HG03196 (cell line): Measurements from ENCODE around the gene ZNF19.
"Not testable (repeated sequence)": the region's sequence is repeated elsewhere in the genome, so short reads cannot be mapped to it uniquely, and the experiment has no call there.

ENCODE experiments used
- ATAC-seq: cut with Tn5 transposase; IDR thresholded peaks from one replicate; pipeline ENCODE4 v1.9.1; 2021; ENCODE audit not compliant: unreplicated experiment

The ZNF19 gene

DNA sequence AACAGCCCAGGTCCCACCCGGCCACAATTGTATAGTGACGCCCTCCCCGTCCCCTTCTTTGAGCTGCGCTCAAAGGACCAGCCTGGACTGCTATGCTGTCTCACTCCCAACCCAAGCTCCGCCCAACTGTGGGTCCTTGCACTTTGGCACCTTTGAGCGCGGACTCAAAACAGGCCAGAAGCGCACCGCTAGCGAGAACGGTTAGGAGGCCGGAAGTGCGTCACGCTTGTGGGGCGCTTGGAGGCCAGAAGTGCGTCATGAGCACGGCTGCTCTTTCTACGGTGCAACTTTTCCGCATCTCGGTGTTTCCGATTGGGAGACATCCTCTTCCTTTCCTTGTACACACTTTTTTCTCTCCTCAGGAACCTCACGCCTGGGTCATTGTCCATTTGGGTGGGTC, at the start of gene ZNF19:
ZNF19 (minus strand) TSS at position 203 of the 400 bp plus-strand sequence. CDS start 7,210 bp downstream, outside the sequence.
- no peak for ATAC-seq

GRCh38 chr16:71537643-71538042, 48.5 kb upstream of the ZNF19 start:
- ATAC-seq: no peak

GRCh38 chr16:71536752-71537499, 47.8 kb upstream of the ZNF19 start:
- no peak for ATAC-seq

DNA sequence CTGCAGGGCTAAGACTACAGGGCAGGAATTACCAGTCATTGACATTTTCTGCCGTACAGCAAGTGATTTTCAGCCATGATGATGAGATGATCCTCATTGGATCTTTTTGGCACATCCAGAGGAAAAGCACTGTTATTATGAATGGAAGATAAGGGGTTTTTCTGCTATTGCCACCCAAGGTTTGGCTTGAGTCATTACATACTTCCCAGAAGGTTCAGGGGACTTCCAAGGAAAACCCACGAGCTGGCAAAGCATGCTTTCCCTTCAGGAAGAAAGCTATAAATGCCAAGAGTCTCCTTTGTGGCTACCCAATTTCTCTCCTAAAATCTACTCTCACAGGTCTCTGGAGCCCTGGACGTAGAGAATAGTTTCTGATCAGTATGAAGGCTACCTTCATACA, 43.2 kb upstream of the ZNF19 start:
- ATAC-seq: no peak

GRCh38 chr16:71528863-71529262, 39.7 kb upstream of the ZNF19 start:
- no peak for ATAC-seq

DNA sequence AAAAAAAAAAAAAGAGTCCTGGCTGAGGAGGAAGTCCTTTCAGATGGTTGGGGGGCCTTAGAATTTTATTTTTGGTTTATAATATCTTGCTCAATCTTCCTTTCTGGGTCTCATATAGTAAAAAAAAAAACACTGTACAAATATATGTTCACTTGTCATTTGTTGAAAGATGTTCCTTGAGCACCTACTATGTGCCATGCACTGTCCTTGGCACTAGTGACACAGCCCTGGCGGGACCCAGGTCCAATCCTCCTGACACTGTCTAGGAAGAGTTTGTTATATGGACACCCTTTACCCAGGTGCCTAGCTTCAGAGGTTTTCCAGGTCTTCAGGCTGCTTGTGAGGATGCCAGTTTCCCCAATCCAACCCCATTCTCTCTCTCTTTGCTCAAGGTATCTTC, 39.1 kb upstream of the ZNF19 start:
- ATAC-seq: no peak

DNA sequence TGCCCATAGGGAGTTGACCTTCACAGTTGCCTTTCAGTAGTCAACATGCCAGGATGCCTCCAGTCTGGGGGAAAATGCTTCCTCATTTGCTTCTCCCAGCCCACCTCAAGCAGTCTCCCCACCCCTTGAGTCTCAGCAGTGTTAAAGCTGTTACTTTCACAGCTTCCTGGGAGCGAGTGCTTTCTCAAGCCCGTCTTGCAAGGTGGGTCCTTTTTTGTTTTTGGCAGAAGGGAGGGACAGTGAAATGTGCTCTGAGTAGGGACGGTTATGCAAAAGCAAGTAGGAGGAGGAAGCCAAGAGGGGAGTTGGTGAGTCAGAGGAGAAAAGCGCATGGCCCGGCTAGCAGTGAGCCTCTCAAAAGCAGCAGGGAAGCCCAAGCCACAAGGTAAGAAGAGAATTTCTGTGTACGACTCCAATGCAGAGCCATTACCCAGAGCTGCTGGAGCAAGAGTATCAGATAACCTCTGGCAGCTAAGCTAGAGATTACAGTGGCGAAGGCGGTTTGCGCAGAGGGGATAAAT, 37.0 kb upstream of the ZNF19 start, which contains the start of gene CHST4:
CHST4 (plus strand) TSS at position 316 of the 521 bp plus-strand sequence. CDS start 10,252 bp downstream, outside the sequence.
- no peak for ATAC-seq

DNA sequence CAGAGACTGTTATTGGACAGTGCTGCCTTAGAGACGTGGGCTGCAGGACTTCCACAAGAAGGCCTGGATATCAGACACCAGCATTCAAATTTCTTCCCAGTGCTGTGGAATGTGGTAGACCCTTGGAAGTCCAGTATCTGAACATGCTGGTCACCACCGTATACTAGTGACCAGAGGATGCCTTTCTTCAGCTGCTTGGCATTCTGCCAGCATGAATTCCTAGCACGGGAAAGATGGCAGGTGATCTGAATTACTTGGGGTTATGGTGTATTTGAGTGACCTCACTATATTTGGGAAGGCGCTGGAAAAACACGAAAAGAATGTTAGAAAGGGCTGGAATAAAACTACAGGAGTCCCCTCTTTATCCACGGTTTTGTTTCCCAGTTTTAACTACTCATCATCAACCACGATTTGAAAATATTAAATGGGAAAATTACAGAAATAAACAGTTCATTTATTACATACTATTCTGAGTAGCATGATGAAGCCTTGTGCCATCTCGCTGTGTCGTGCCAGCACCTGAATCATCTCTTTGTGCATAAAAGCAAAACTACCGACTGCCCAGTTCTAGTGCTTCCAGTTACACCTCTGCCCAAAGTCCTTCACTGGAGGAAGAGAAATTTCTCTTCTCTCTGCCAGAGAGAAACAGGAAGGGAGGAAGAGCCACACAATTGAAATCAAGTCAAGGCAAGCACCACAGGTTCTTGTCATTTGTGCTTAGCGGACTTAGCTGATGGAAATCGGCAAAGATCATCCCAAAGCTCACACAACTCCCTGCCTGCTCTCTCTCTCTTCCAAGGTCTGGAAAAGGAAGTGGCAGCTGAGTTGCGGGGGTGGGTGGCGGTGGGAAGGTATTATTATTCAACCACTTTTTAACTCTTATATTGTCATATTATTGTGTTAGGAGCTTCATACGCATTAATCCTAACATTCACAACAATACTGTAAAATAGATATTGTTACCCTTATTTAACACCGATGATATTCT, 35.7 kb upstream of the ZNF19 start:
- ATAC-seq: no peak

- no peak for ATAC-seq
Measured at GRCh38 chr16:71520550-71520949, 31.4 kb upstream of the ZNF19 start.

GRCh38 chr16:71515026-71515425, 25.9 kb upstream of the ZNF19 start:
- no peak for ATAC-seq

DNA sequence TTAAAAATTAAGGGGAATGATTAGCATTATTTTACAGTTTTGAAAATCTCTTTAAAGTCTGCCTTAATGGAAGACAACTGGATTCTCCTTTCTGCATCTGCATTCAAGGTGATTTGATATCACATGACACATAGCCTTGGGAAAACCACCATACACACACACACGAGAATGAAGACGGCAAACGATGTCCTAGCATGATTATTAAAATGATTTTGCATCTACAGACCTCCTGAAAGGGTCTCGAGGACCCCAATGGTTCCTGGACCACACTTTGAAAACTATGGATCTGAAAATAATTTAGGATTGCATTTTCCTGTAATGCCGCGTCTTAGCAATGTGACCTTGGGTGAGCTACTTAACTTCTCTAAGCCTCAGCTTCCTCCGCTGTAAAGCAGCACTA, 25.4 kb upstream of the ZNF19 start:
- no peak for ATAC-seq

DNA sequence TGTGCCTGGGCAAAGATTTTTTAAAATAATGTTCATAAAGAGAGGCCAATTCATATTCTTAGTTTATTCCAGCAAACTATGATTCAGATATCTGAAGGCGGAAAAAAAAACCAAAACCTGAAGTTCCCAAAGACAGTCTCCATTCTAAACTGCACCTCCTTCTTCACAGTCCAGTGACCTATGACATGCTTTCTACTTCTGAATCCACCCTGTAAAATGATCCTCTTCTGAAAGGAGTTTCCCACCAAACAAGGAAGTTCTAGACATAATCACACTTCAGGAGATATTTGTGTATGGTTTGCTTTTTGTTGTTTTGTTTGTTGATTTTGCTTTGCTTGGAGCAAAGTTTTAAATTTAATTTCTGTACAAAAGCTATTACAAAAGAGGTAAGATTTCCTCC, 24.2 kb upstream of the ZNF19 start:
- ATAC-seq: no peak

GRCh38 chr16:71507061-71507460, 17.9 kb upstream of the ZNF19 start:
- no peak for ATAC-seq

GRCh38 chr16:71504901-71505300, 15.8 kb upstream of the ZNF19 start:
- no peak for ATAC-seq

GRCh38 chr16:71504051-71504450, 14.9 kb upstream of the ZNF19 start:
- not testable (repeated sequence) for ATAC-seq

DNA sequence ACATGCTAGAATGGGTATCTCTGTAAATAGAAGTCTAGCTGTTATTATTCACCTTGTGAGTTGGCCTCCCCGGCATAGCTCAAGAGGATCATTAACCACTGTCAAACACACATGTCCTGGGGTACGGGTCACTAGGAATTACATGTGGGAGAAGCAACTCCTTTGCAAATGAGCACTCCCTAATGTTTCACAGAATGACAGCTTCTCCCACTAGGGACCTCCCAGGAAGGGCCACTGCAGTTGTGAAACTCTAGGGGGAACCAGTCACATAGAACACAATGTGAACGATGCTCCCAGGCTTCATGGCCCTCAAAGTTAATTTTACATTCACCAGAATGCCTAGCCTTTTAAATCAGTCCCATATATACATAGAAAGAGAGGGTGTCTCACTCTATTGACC, 12.4 kb upstream of the ZNF19 start:
- ATAC-seq: no peak

DNA sequence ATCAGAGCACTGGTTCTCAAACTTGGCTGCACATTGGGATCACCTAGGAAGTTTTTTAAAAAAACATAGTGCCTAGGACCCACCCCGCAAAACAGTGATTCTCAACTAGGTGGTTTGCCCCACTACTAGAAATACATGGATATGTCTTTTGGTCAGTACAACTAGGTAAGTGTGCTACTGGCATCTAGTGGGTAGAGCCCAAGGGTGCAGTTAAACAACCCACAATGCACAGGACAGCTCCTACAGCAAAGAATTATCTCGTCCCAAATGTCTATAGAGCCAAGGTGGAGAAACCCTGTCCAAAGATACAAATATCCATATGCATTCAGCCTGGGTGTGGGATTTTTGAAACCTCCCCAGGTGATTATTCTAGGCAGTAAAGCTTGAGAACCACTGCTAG, 11.8 kb upstream of the ZNF19 start:
- no peak for ATAC-seq

DNA sequence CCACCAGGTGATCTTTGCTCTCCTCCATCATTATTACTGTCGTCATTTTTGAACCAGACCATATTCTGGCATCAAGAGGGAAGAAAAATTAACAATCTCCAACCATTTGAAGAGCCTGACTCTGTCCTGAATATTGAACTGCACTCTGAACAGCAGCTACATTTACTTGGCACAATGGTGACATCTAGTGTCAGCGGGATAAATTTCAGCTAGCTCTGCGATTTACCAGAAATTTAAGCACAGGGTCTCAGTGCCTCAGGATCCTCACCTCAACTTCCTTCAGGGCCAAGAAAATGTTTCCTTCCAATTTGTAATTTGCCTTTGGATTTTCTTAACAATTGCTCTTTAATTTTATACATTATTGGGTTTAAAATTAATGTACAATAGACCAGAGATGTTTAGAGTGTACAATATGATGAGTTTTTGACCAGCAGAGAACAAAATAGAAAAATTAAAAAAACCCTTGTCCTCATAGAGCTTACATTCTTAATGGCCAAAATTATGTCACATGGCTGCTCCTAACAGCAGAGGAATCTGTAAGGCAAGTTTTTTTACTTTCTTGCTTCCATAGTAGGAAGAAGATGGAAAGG, 10.7 kb upstream of the ZNF19 start:
- ATAC-seq: no peak

DNA sequence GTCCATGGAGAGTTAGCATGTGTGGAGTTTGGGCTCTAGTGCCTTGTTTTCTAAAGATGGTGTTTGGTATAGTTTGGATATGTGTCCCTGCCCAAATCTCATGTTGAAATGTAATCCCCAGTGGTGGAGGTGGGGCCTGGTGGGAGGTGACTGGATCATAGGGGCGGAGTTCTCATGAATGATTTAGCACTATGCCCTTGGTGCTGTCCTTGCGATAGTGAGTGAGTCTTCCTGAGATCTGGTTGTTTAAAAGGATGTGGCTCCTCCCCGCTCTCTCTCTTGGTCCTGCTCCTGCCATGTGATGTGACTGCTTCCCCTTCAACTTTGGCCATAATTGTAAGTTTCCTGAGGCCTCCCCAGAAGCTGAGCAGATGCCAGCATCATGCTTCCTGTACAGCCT, 8.9 kb upstream of the ZNF19 start:
- ATAC-seq: no peak

GRCh38 chr16:71493213-71493612, 4.1 kb upstream of the ZNF19 start:
- no peak for ATAC-seq

- ATAC-seq: no peak
Measured at GRCh38 chr16:71492786-71493185, 3.7 kb upstream of the ZNF19 start.
